IMR-90 (cell line): ENCODE data around the gene PALMD. TPM values are rescaled to one million over a fixed set of nuclear protein-coding genes. Genes with fewer than 3 reads are reported as not detected.

Source experiments
- ATAC-seq: fragments of 200-7000 bp; cut with Tn5 transposase; 2 replicates; pipeline ENCODE4 v1.9.1; 2020; ENCODE audit warnings: low read depth, mild to moderate bottlenecking, moderate library complexity
- BruUV-seq: library from RNA; stranded (reverse); fragments of 400-500 nt; replicated peaks from 2 replicates; lab custom pipeline; 2021; lab: Mats Ljungman, UMichigan
- CTCF ChIA-PET: fragments of 300-600 bp; formaldehyde crosslinking; extraction: SDS; loops from one replicate; lab custom pipeline; 2021; ENCODE audit warnings: antibody characterized with exemption; lab: Yijun Ruan, JAX
- POLR2A ChIA-PET: fragments of 300-600 bp; sonication (Branson Sonifier 250); formaldehyde crosslinking; loops from one replicate; lab custom pipeline; 2022; ENCODE audit warnings: antibody characterized with exemption; ENCODE audit not compliant: unreplicated experiment; lab: Charles Lee
- DNase-seq: peaks from one replicate; pipeline ENCODE4 v3.0.0; 2013
- H2AFZ ChIP-seq: replicated peaks from 2 replicates; pipeline ENCODE3; 2013; ENCODE audit warnings: low read length, mild to moderate bottlenecking; ENCODE audit not compliant: poor library complexity
- H2AK5ac ChIP-seq: 2 replicates; pipeline ENCODE4 v1.6.1; 2013; ENCODE audit warnings: low read depth, low read length, inconsistent platforms
- H2AK9ac ChIP-seq: replicated peaks from 2 replicates; pipeline ENCODE3; 2013; ENCODE audit warnings: mild to moderate bottlenecking, low read depth, low read length, moderate library complexity; ENCODE audit not compliant: poor library complexity
- H2BK120ac ChIP-seq: 2 replicates; pipeline ENCODE4 v1.6.1; 2013; ENCODE audit warnings: low read depth, low read length, inconsistent platforms
- H2BK15ac ChIP-seq: 3 replicates; pipeline ENCODE4 v1.6.1; 2013; ENCODE audit warnings: low read depth, low read length, inconsistent platforms
- H2BK20ac ChIP-seq: 2 replicates; pipeline ENCODE4 v1.6.1; 2013; ENCODE audit warnings: low read depth, mild to moderate bottlenecking, inconsistent platforms, low read length, moderate library complexity
- H2BK5ac ChIP-seq: 2 replicates; pipeline ENCODE4 v1.6.1; 2013; ENCODE audit warnings: mild to moderate bottlenecking, low read depth, low read length, inconsistent platforms; ENCODE audit not compliant: poor library complexity, severe bottlenecking
- H3K14ac ChIP-seq: replicated peaks from 2 replicates; pipeline ENCODE4 v1.6.1; 2013; ENCODE audit warnings: low read depth, low read length, inconsistent platforms
- H3K18ac ChIP-seq: 2 replicates; pipeline ENCODE4 v1.6.1; 2013; ENCODE audit warnings: low read depth, low read length, control low read depth
- H3K23ac ChIP-seq: 2 replicates; pipeline ENCODE4 v1.6.1; 2013; ENCODE audit warnings: low read depth, low read length, inconsistent platforms
- H3K27ac ChIP-seq: 2 replicates; pipeline ENCODE4 v1.5.1; 2013; ENCODE audit warnings: mild to moderate bottlenecking, control low read depth, low read length; ENCODE audit not compliant: insufficient read depth
- H3K27me3 ChIP-seq: 2 replicates; pipeline ENCODE4 v1.6.1; 2013; ENCODE audit warnings: low read length; ENCODE audit not compliant: control insufficient read depth, insufficient read depth
- H3K36me3 ChIP-seq: 2 replicates; pipeline ENCODE4 v1.6.1; 2013; ENCODE audit warnings: low read length, mixed read lengths; ENCODE audit not compliant: control insufficient read depth, insufficient read depth
- H3K4ac ChIP-seq: 2 replicates; pipeline ENCODE4 v1.6.1; 2013; ENCODE audit warnings: low read depth, low read length, inconsistent platforms
- H3K4me1 ChIP-seq: 2 replicates; pipeline ENCODE4 v1.6.1; 2013; ENCODE audit warnings: low read length, mixed read lengths; ENCODE audit not compliant: control insufficient read depth, insufficient read depth
- H3K4me2 ChIP-seq: 2 replicates; pipeline ENCODE4 v1.6.1; 2013; ENCODE audit warnings: low read depth, mild to moderate bottlenecking, control low read depth, low read length, moderate library complexity
- H3K4me3 ChIP-seq: 2 replicates; pipeline ENCODE4 v1.5.1; 2013; ENCODE audit warnings: low read depth, mild to moderate bottlenecking, control low read depth, low read length, moderate library complexity; ENCODE audit not compliant: insufficient read depth
- H3K56ac ChIP-seq: 2 replicates; pipeline ENCODE4 v1.6.1; 2013; ENCODE audit warnings: low read length, inconsistent platforms; ENCODE audit not compliant: insufficient read depth; ENCODE audit errors: extremely low read depth
- H3K79me1 ChIP-seq, 2 experiments: 2 replicates each; pipeline ENCODE4 v1.6.1; 2013; ENCODE audit warnings: low read length in 2 of 2, inconsistent platforms in 1 of 2, low read depth in 1 of 2
- H3K9ac ChIP-seq: 2 replicates; pipeline ENCODE4 v1.6.1; 2013; ENCODE audit warnings: low read depth, low read length, control low read depth
- H3K9me1 ChIP-seq: 2 replicates; pipeline ENCODE4 v1.6.1; 2013; ENCODE audit warnings: low read length, inconsistent platforms; ENCODE audit not compliant: insufficient read depth
- H3K9me3 ChIP-seq: 2 replicates; pipeline ENCODE4 v1.6.1; 2013; ENCODE audit warnings: low read length; ENCODE audit not compliant: control insufficient read depth, insufficient read depth
- H4K20me1 ChIP-seq: 2 replicates; pipeline ENCODE4 v1.6.1; 2013; ENCODE audit warnings: low read length, inconsistent platforms; ENCODE audit not compliant: insufficient read depth
- H4K5ac ChIP-seq: 2 replicates; pipeline ENCODE4 v1.6.1; 2013; ENCODE audit warnings: mild to moderate bottlenecking, low read depth, low read length, control low read depth
- H4K8ac ChIP-seq, 2 experiments: 2 replicates each; pipeline ENCODE4 v1.6.1; 2013; ENCODE audit warnings: low read depth in 2 of 2, low read length in 2 of 2, control low read depth in 1 of 2, inconsistent platforms in 1 of 2
- H4K91ac ChIP-seq: 2 replicates; pipeline ENCODE4 v1.6.1; 2013; ENCODE audit warnings: low read depth, low read length, inconsistent platforms; ENCODE audit not compliant: insufficient read depth
- BHLHE40 ChIP-seq: fragments of 150-350 bp; IDR thresholded peaks from 2 replicates; pipeline ENCODE4 v1.6.1; 2016; ENCODE audit warnings: mild to moderate bottlenecking, low read depth, low read length
- CEBPB ChIP-seq: IDR thresholded peaks from 2 replicates; pipeline ENCODE4 v1.6.1; 2012; ENCODE audit warnings: low read depth, low read length, improper control_type of control experiment
- CHD1 ChIP-seq: IDR thresholded peaks from 2 replicates; pipeline ENCODE4 v1.6.1; 2012; ENCODE audit warnings: low read depth, low read length, improper control_type of control experiment
- FOS ChIP-seq: fragments of 150-350 bp; IDR thresholded peaks from 2 replicates; pipeline ENCODE4 v1.6.1; 2016; ENCODE audit warnings: low read depth, low read length
- MAFK ChIP-seq: IDR thresholded peaks from 2 replicates; pipeline ENCODE4 v1.6.1; 2012; ENCODE audit warnings: low read depth, low read length, improper control_type of control experiment
- MAZ ChIP-seq: IDR thresholded peaks from 2 replicates; pipeline ENCODE4 v1.6.1; 2012; ENCODE audit warnings: low read depth, mild to moderate bottlenecking, low read length, improper control_type of control experiment, moderate library complexity, borderline replicate concordance
- MXI1 ChIP-seq: IDR thresholded peaks from 2 replicates; pipeline ENCODE4 v1.6.1; 2012; ENCODE audit warnings: low read depth, mild to moderate bottlenecking, low read length, moderate library complexity, borderline replicate concordance
- NFE2L2 ChIP-seq: fragments of 150-350 bp; IDR thresholded peaks from 2 replicates; pipeline ENCODE4 v1.6.1; 2016; ENCODE audit warnings: low read depth, mild to moderate bottlenecking, low read length
- POLR2A ChIP-seq: IDR thresholded peaks from 2 replicates; pipeline ENCODE4 v1.6.1; 2012; ENCODE audit warnings: mild to moderate bottlenecking, low read depth, low read length
- RAD21 ChIP-seq: IDR thresholded peaks from 2 replicates; pipeline ENCODE4 v1.6.1; 2012; ENCODE audit warnings: low read length, improper control_type of control experiment
- RCOR1 ChIP-seq: IDR thresholded peaks from 2 replicates; pipeline ENCODE4 v1.6.1; 2012; ENCODE audit warnings: mild to moderate bottlenecking, low read length, improper control_type of control experiment; ENCODE audit not compliant: insufficient replicate concordance
- SMC3 ChIP-seq: fragments of 150-350 bp; IDR thresholded peaks from 2 replicates; pipeline ENCODE4 v1.6.1; 2016; ENCODE audit warnings: low read depth, mild to moderate bottlenecking, antibody characterized with exemption, low read length, moderate library complexity
- WGBS, 2 experiments: methylation state at CpG; one replicate each; pipeline versions ENCODE4 v1.1.5 to v1.1.7; 2013; ENCODE audit warnings: missing lambda C conversion rate in 2 of 2; ENCODE audit not compliant: insufficient read length in 1 of 2; ENCODE audit errors: extremely low coverage in 2 of 2; 5-methylcytosine and 5-hydroxymethylcytosine counted together
- dilution Hi-C: fragments of 300-500 bp; cut with HindIII; formaldehyde crosslinking; loops from one replicate; pipeline ENCODE4 v1.14.3; 2018; ENCODE audit warnings: low sequenced_read_pairs; ENCODE audit not compliant: unreplicated experiment
- in situ Hi-C: fragments of 300-500 bp; cut with MboI; formaldehyde crosslinking; loops from 3 replicates; pipeline ENCODE4 v1.14.3; 2019; ENCODE audit warnings: low sequenced_read_pairs, inconsistent platforms, mixed read lengths
- intact Hi-C: fragments of 100-400 bp; cut with micrococcal nuclease; formaldehyde crosslinking; loops from 2 replicates; pipeline ENCODE4 v1.10.0; 2022
- polyA plus RNA-seq, 3 experiments: library from polyadenylated mRNA; depleted of rRNA; stranded (reverse); fragments of >200 nt; gene quantifications; 2 replicates each; pipeline ENCODE4 v1.2.3, GENCODE V29; 2012; ENCODE audit warnings: low replicate concordance in 1 of 3
- total RNA-seq: library from RNA; depleted of rRNA; stranded (reverse); fragments of >200 nt; gene quantifications from 2 replicates; pipeline ENCODE4 v1.2.3, GENCODE V29; 2012
- TF ChIP-seq, protein P1 (sequence below): fragments of 150-350 bp; IDR thresholded peaks from 2 replicates; pipeline ENCODE4 v1.6.1; 2016; ENCODE audit warnings: low read depth, mild to moderate bottlenecking, low read length, moderate library complexity, borderline replicate concordance
- TF ChIP-seq, protein P2 (sequence below): conservative IDR thresholded peaks from 2 replicates; pipeline ENCODE4 v1.5.1; 2012; ENCODE audit warnings: mild to moderate bottlenecking, low read depth, low read length, improper control_type of control experiment

PALMD gene
- total and polyA plus RNA-seq, 2 of the 4 experiments (the other 2 are of a cell fraction): 0.51 to 0.72 TPM

DNA sequence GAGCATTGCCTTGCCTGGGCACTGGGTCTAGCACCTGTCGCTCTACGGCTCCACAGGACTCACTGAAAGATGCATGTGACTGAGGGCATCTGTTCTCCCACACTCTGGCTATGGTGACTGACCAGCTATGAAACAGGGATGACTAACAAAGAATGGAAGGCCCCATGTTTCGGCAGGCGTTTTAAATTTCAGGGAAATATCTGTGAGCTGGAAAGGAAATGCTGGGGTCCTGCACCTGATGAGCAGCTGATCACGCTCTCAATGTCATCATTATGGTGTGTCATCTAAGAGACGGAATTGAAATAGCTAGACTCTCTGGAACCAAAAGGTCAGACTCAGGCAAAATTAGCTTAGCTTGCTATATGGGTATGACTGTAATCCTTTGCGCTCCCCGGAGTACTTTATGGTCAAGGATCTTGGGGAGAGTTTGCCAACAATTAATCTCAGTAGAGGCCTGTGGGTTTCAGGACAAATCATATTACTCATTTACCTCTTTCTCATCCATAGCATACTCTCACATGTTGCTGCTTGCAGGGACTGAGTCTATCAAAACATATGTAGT, 24.5 kb upstream of the PALMD start:
- Histone ChIP-seq H4K8ac (no peak overlapping the region), H3K27ac (no peak overlapping the region), H2BK120ac (no peak overlapping the region), H3K36me3 (no peaks in the 10 kb centered on the region), H3K4me2 (no peak overlapping the region), H2AK9ac (no peak overlapping the region), H3K9me1 (no peaks in the 10 kb centered on the region), H3K27me3 (no peaks in the 10 kb centered on the region), H4K91ac (no peak overlapping the region), H3K56ac (no peak overlapping the region), H3K4me3 (no peak overlapping the region), H4K20me1 (no peaks in the 10 kb centered on the region), H3K4ac (no peak overlapping the region), H2AK5ac (peak overlapping the region; percentile 15; the same call in 1 of the 2 replicates), H2AFZ (no peak overlapping the region), H3K79me1 (no peaks in the 10 kb centered on the region), H3K4me1 (peaks cover 2% of the 10 kb centered on the region; the same call in 1 of the 2 replicates), H3K14ac (no peak overlapping the region), H3K9me3 (no peaks in the 10 kb centered on the region), H4K5ac (no peak overlapping the region), H2BK15ac (no peak overlapping the region), H3K23ac (no peak overlapping the region), H2BK5ac (no peak overlapping the region), H2BK20ac (no peak overlapping the region), H3K18ac (no peak overlapping the region), H3K9ac (no peak overlapping the region)
- dilution Hi-C loops: no loop called here
- DNase-seq (peak; percentile 39), ATAC-seq (no peak)
- TF ChIP-seq CEBPB (no peak), FOS (no peak), RCOR1 (no peak), NFE2L2 (no peak), SMC3 (no peak), POLR2A (no peak), MXI1 (no peak), RAD21 (no peak), MAFK (no peak), CHD1 (no peak), BHLHE40 (no peak), MAZ (no peak)
- TF ChIP-seq, protein P1, sequence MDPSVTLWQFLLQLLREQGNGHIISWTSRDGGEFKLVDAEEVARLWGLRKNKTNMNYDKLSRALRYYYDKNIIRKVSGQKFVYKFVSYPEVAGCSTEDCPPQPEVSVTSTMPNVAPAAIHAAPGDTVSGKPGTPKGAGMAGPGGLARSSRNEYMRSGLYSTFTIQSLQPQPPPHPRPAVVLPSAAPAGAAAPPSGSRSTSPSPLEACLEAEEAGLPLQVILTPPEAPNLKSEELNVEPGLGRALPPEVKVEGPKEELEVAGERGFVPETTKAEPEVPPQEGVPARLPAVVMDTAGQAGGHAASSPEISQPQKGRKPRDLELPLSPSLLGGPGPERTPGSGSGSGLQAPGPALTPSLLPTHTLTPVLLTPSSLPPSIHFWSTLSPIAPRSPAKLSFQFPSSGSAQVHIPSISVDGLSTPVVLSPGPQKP: no peak
- TF ChIP-seq, protein P2, sequence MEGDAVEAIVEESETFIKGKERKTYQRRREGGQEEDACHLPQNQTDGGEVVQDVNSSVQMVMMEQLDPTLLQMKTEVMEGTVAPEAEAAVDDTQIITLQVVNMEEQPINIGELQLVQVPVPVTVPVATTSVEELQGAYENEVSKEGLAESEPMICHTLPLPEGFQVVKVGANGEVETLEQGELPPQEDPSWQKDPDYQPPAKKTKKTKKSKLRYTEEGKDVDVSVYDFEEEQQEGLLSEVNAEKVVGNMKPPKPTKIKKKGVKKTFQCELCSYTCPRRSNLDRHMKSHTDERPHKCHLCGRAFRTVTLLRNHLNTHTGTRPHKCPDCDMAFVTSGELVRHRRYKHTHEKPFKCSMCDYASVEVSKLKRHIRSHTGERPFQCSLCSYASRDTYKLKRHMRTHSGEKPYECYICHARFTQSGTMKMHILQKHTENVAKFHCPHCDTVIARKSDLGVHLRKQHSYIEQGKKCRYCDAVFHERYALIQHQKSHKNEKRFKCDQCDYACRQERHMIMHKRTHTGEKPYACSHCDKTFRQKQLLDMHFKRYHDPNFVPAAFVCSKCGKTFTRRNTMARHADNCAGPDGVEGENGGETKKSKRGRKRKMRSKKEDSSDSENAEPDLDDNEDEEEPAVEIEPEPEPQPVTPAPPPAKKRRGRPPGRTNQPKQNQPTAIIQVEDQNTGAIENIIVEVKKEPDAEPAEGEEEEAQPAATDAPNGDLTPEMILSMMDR: no peak
- in situ Hi-C loops: no loop called here
- BruUV-seq: no TSS peak
- intact Hi-C loops: no loop called here
- 88% methylated on average over 5 of the region's 8 CpGs; no CpG with 5 or more reads in 1 of the 2 experiments for WGBS, 2 experiments
- POLR2A ChIA-PET: no interaction called here
- CTCF ChIA-PET: interaction anchor here (0.9 kb wide), 1 partner anchor 64 kb away, joined by 3 read pairs; no protein-coding TSS in a partner anchor
